OCI-LY7 (cell line): ENCODE results near the gene HAUS1. TPM values are rescaled to one million over a fixed set of nuclear protein-coding genes. Genes with fewer than 3 reads are reported as not detected.

ENCODE experiments used
- BruUV-seq: library from RNA; stranded (reverse); fragments of 400-500 nt; replicated peaks from 2 replicates; lab custom pipeline; 2021; lab: Mats Ljungman, UMichigan
- CTCF ChIA-PET: fragments of 300-600 bp; sonication (Branson Sonifier 250); formaldehyde crosslinking; loops from one replicate; lab custom pipeline; 2022; ENCODE audit warnings: antibody characterized with exemption; ENCODE audit not compliant: unreplicated experiment; lab: Charles Lee
- POLR2A ChIA-PET: fragments of 300-600 bp; sonication (Branson Sonifier 250); formaldehyde crosslinking; loops from one replicate; lab custom pipeline; 2022; ENCODE audit warnings: antibody characterized with exemption; lab: Charles Lee
- DNase-seq: peaks from one replicate; pipeline ENCODE4 v3.0.0-alpha.2; 2015; ENCODE audit warnings: low spot score
- H2AFZ ChIP-seq: fragments of 200-600 bp; sonication (generic), shearing (Covaris generic); 2 replicates; pipeline ENCODE4 v1.6.1; 2014; ENCODE audit warnings: mild to moderate bottlenecking, antibody characterized with exemption, low read length, moderate library complexity
- H3K27ac ChIP-seq: fragments of 200-600 bp; sonication (generic); 2 replicates; pipeline ENCODE4 v1.5.1; 2014; ENCODE audit warnings: mixed run types, low read depth, mild to moderate bottlenecking, moderate library complexity, low read length, inconsistent platforms; ENCODE audit not compliant: poor library complexity, severe bottlenecking
- H3K36me3 ChIP-seq: fragments of 200-600 bp; sonication (generic); 2 replicates; pipeline ENCODE4 v1.6.1; 2014; ENCODE audit warnings: mild to moderate bottlenecking, antibody characterized with exemption, low read length, moderate library complexity, mixed read lengths; ENCODE audit not compliant: insufficient read depth
- H3K4me1 ChIP-seq: fragments of 200-600 bp; sonication (generic); 2 replicates; pipeline ENCODE4 v1.5.1; 2014; ENCODE audit warnings: mild to moderate bottlenecking, low read length; ENCODE audit not compliant: insufficient read depth, poor library complexity, severe bottlenecking
- H3K4me2 ChIP-seq: fragments of 200-600 bp; sonication (generic); 2 replicates; pipeline ENCODE4 v1.6.1; 2014; ENCODE audit warnings: mild to moderate bottlenecking, low read length
- H3K4me3 ChIP-seq: fragments of 200-600 bp; sonication (generic); 2 replicates; pipeline ENCODE4 v1.5.1; 2014; ENCODE audit warnings: mild to moderate bottlenecking, low read depth, low read length; ENCODE audit not compliant: poor library complexity, severe bottlenecking
- H3K79me2 ChIP-seq: fragments of 200-600 bp; sonication (generic); 2 replicates; pipeline ENCODE4 v1.6.1; 2016; ENCODE audit warnings: low read depth, mild to moderate bottlenecking, low read length, moderate library complexity, mixed read lengths; ENCODE audit not compliant: insufficient read depth
- H3K9me2 ChIP-seq: fragments of 200-600 bp; sonication (generic); 2 replicates; pipeline ENCODE4 v1.6.1; 2016; ENCODE audit warnings: mild to moderate bottlenecking, low read length, mixed read lengths; ENCODE audit not compliant: insufficient read depth
- H3K9me3 ChIP-seq: fragments of 200-600 bp; sonication (generic); 2 replicates; pipeline ENCODE4 v1.6.1; 2014; ENCODE audit warnings: mild to moderate bottlenecking, mixed run types, low read length, mixed read lengths
- H4K20me1 ChIP-seq: fragments of 200-600 bp; sonication (generic); 2 replicates; pipeline ENCODE4 v1.6.1; 2014; ENCODE audit warnings: mild to moderate bottlenecking, antibody characterized with exemption, low read length, moderate library complexity, mixed read lengths; ENCODE audit not compliant: insufficient read depth
- CTCF ChIP-seq: fragments of 200-600 bp; sonication (generic); conservative IDR thresholded peaks from 2 replicates; pipeline ENCODE4 v1.5.1; 2014; ENCODE audit warnings: mild to moderate bottlenecking, antibody characterized with exemption, low read length, moderate library complexity, mixed read lengths
- EZH2phosphoT487 ChIP-seq: fragments of 200-600 bp; sonication (generic); IDR thresholded peaks from 2 replicates; pipeline ENCODE4 v1.6.1; 2018; ENCODE audit warnings: low read depth, borderline replicate concordance, mild to moderate bottlenecking, mixed run types, antibody characterized with exemption, low read length, moderate library complexity, mixed read lengths
- intact Hi-C: fragments of 100-400 bp; cut with micrococcal nuclease; formaldehyde crosslinking; loops from one replicate; pipeline ENCODE4 v1.10.0; 2022; ENCODE audit not compliant: unreplicated experiment
- total RNA-seq, 2 experiments: library from RNA; depleted of rRNA in 1 of 2; stranded (reverse); fragments of >200 nt in 1 of 2; shearing (Covaris generic) in 1 of 2; gene quantifications; 2 replicates each; pipeline ENCODE4 v1.2.3, GENCODE V29; 2014 to 2022

The HAUS1 gene
- total RNA-seq, 2 experiments from 2014 or later, result 24.8 to 38.4 TPM

GRCh38 chr18:46164920-46165319, 60.7 kb downstream of the HAUS1 start:
- intact Hi-C loops, result no loop called here
- DNase-seq, result no peak
- Histone ChIP-seq H3K4me1 (peaks cover 26% of the 10 kb centered on the region), H3K4me3 (no peak overlapping the region), H3K27ac (no peak overlapping the region), H3K4me2 (no peak overlapping the region), H2AFZ (no peak overlapping the region), H4K20me1 (no peaks in the 10 kb centered on the region), H3K36me3 (no peaks in the 10 kb centered on the region), H3K9me3 (no peaks in the 10 kb centered on the region), H3K79me2 (no peaks in the 10 kb centered on the region), H3K9me2 (no peaks in the 10 kb centered on the region)
- ChIA-PET CTCF (no interaction called here), POLR2A (interaction anchor here (0.9 to 1.2 kb wide), 3 partner anchors 8 to 81 kb away, joined by 3 to 8 read pairs (median 3); a partner anchor contains a TSS)
- TF ChIP-seq EZH2phosphoT487 (no peak), CTCF (no peak)
- BruUV-seq, result no TSS peak

- BruUV-seq, result no TSS peak
Measured at GRCh38 chr18:46166261-46166970, 62.2 kb downstream of the HAUS1 start.

More at GRCh38 chr18:46166261-46166970, 62.2 kb downstream of the HAUS1 start:
- DNase-seq, result no peak
- Histone ChIP-seq H3K27ac (no peak overlapping the region), H3K4me2 (no peak overlapping the region), H3K4me1 (peaks cover 26% of the 10 kb centered on the region), H4K20me1 (no peaks in the 10 kb centered on the region), H2AFZ (no peak overlapping the region), H3K36me3 (no peaks in the 10 kb centered on the region), H3K9me3 (no peaks in the 10 kb centered on the region), H3K4me3 (no peak overlapping the region), H3K79me2 (no peaks in the 10 kb centered on the region), H3K9me2 (no peaks in the 10 kb centered on the region)
- ChIA-PET CTCF (interaction anchor here (0.6 kb wide), 1 partner anchor 17 kb away, joined by 3 read pairs; no protein-coding TSS in a partner anchor), POLR2A (interaction anchor here (1.6 kb wide), 1 partner anchor 17 kb away, joined by 4 read pairs; no protein-coding TSS in a partner anchor)
- intact Hi-C loops, result no loop called here
- TF ChIP-seq EZH2phosphoT487, result no peak
- no peak for TF ChIP-seq CTCF
